Measurements from ENCODE around the gene BAG1. TPM values are rescaled to one million over a fixed set of nuclear protein-coding genes. Genes with fewer than 3 reads are reported as not detected.
A peak's percentile ranks its signal among the peaks of the same experiment; 100 is the strongest.

The BAG1 gene
- total and polyA plus RNA-seq, 9 donors = 41.0 to 70.9 (median 59.6) TPM

- peaks cover 3% of the 10 kb centered on the region for H3K4me1 ChIP-seq (ENCODE audit: insufficient read depth)
- TF ChIP-seq POLR2A (IDR thresholded peaks at IDR 0.05) (no peak), CTCF (IDR thresholded peaks at IDR 0.05) (no peak), EP300 (IDR thresholded peaks at IDR 0.05) (no peak)
- H3K27me3 ChIP-seq = no peaks in the 10 kb centered on the region
- 86 to 89% (median 87%) methylated on average over 10 of the region's 10 CpGs for WGBS, 3 donors
- no peaks in the 10 kb centered on the region for H3K9me3 ChIP-seq
- no peak overlapping the region for H3K27ac ChIP-seq
- H3K4me3 ChIP-seq = no peak overlapping the region
- H3K36me3 ChIP-seq = no peaks in the 10 kb centered on the region
- no peak for DNase-seq
- intact Hi-C loops (cut with DNase I) = no loop called here
Measured at GRCh38 chr9:33227008-33227398, 37.5 kb downstream of the BAG1 start.

- H3K9me3 ChIP-seq = no peaks in the 10 kb centered on the region
- H3K4me1 ChIP-seq (ENCODE audit: insufficient read depth) = peaks cover 3% of the 10 kb centered on the region
- H3K36me3 ChIP-seq = no peaks in the 10 kb centered on the region
- H3K27ac ChIP-seq = no peak overlapping the region
- 25 to 31% (median 29%) methylated on average over 6 of the region's 6 CpGs for WGBS, 3 donors
- no peaks in the 10 kb centered on the region for H3K27me3 ChIP-seq
- TF ChIP-seq EP300 (IDR thresholded peaks at IDR 0.05) (no peak), CTCF (IDR thresholded peaks at IDR 0.05) (peak; percentile 62 to 96 (median 90)), POLR2A (IDR thresholded peaks at IDR 0.05) (peak; percentile 5)
- intact Hi-C loops (cut with DNase I) = loop anchor here (1.0 to 2.0 kb wide), 3 partner anchors 143 to 145 kb away; no protein-coding TSS in a partner anchor
- DNase-seq = peak in 4 of 5 donors; percentile 45 to 81 (median 64)
- no peak overlapping the region for H3K4me3 ChIP-seq
Measured at GRCh38 chr9:33225319-33226147, 39.0 kb downstream of the BAG1 start.

GRCh38 chr9:33223696-33224095 lies 40.8 kb downstream of the BAG1 start:
- Histone ChIP-seq H3K9me3 (no peaks in the 10 kb centered on the region), H3K36me3 (no peaks in the 10 kb centered on the region), H3K4me1 (ENCODE audit: insufficient read depth) (peaks cover 3% of the 10 kb centered on the region), H3K27me3 (no peaks in the 10 kb centered on the region), H3K27ac (no peak overlapping the region), H3K4me3 (no peak overlapping the region)
- TF ChIP-seq POLR2A (IDR thresholded peaks at IDR 0.05) (no peak), EP300 (IDR thresholded peaks at IDR 0.05) (no peak), CTCF (IDR thresholded peaks at IDR 0.05) (no peak)
- intact Hi-C loops (cut with DNase I) = loop anchor here in 3 of 4 donors (2.0 kb wide), 2 partner anchors 141 to 143 kb away; no protein-coding TSS in a partner anchor
- DNase-seq = no peak
- 47 to 64% (median 53%) methylated on average over 1 of the region's 1 CpG for WGBS, 3 donors

- no peak overlapping the region for H3K4me3 ChIP-seq
Measured at GRCh38 chr9:33222031-33222430, 42.5 kb downstream of the BAG1 start.

GRCh38 chr9:33221568-33221884 lies 43.0 kb downstream of the BAG1 start:
- Histone ChIP-seq H3K9me3 (no peaks in the 10 kb centered on the region), H3K27me3 (no peaks in the 10 kb centered on the region), H3K4me1 (ENCODE audit: insufficient read depth) (peaks cover 3% of the 10 kb centered on the region), H3K4me3 (no peak overlapping the region), H3K27ac (no peak overlapping the region), H3K36me3 (no peaks in the 10 kb centered on the region)
- TF ChIP-seq POLR2A (IDR thresholded peaks at IDR 0.05) (no peak), CTCF (IDR thresholded peaks at IDR 0.05) (no peak), EP300 (IDR thresholded peaks at IDR 0.05) (no peak)
- no peak for DNase-seq
- WGBS, 3 donors = 84 to 90% (median 90%) methylated on average over 3 of the region's 3 CpGs
- intact Hi-C loops (cut with DNase I) = no loop called here

More at GRCh38 chr9:33222031-33222430, 42.5 kb downstream of the BAG1 start:
- intact Hi-C loops (cut with DNase I) = no loop called here
- no peak for TF ChIP-seq EP300 (IDR thresholded peaks at IDR 0.05)
- DNase-seq = no peak
- H3K27me3 ChIP-seq = no peaks in the 10 kb centered on the region
- no peak overlapping the region for H3K27ac ChIP-seq
- H3K36me3 ChIP-seq = no peaks in the 10 kb centered on the region
- no peaks in the 10 kb centered on the region for H3K9me3 ChIP-seq
- 73 to 84% (median 83%) methylated on average over 3 of the region's 3 CpGs for WGBS, 3 donors
- H3K4me1 ChIP-seq (ENCODE audit: insufficient read depth) = peaks cover 3% of the 10 kb centered on the region
